ENCODE data around the gene KRTAP10-9.

The KRTAP10-9 gene

DNA sequence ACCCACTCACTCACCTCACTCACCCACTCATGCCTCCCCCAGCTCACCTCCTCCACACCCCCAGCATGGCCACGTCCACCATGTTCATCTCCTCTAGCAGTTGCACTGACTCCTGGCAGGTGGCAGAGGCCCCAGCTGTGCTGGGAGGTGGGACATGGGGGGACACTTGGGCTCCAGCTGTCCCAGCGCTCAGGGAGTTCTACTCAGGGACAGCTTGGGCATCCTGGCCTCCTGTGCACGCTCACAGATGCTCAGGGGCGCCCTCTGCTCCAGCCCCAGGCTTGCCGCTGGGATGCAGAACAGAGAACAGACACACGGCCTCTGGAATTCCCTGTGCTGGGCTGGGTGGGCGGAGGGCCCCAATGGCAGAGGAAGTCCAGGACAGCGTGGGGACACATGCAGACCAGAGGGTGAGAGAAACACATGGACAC, 9.8 kb upstream of the KRTAP10-9 start:
- TF ChIP-seq CREB1 (IDR thresholded peaks at IDR 0.05; ENCODE audit: low read depth) (no peak), TCF12 (IDR thresholded peaks at IDR 0.05; ENCODE audit: low read depth) (no peak), RAD21 (IDR thresholded peaks at IDR 0.05; ENCODE audit: low read depth) (no peak), TEAD4 (IDR thresholded peaks at IDR 0.05) (no peak), NFIC (IDR thresholded peaks at IDR 0.05) (no peak), FOXM1 (IDR thresholded peaks at IDR 0.05; ENCODE audit: borderline replicate concordance, low read depth) (no peak), CEBPB (IDR thresholded peaks at IDR 0.05) (no peak), TAF1 (IDR thresholded peaks at IDR 0.05; ENCODE audit: low read depth) (no peak), EP300 (IDR thresholded peaks at IDR 0.05; ENCODE audit: borderline replicate concordance) (no peak), ZBTB7A (IDR thresholded peaks at IDR 0.05; ENCODE audit: low read depth) (no peak), REST (IDR thresholded peaks at IDR 0.05; ENCODE audit: low read depth) (no peak), EGR1 (IDR thresholded peaks at IDR 0.05) (no peak), YY1 (IDR thresholded peaks at IDR 0.05; ENCODE audit: low read depth) (no peak)
- TF ChIP-seq, protein P1, sequence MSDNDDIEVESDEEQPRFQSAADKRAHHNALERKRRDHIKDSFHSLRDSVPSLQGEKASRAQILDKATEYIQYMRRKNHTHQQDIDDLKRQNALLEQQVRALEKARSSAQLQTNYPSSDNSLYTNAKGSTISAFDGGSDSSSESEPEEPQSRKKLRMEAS (IDR thresholded peaks at IDR 0.05), result no peak
- TF ChIP-seq, protein P2, sequence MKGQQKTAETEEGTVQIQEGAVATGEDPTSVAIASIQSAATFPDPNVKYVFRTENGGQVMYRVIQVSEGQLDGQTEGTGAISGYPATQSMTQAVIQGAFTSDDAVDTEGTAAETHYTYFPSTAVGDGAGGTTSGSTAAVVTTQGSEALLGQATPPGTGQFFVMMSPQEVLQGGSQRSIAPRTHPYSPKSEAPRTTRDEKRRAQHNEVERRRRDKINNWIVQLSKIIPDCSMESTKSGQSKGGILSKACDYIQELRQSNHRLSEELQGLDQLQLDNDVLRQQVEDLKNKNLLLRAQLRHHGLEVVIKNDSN (IDR thresholded peaks at IDR 0.05), result no peak

DNA sequence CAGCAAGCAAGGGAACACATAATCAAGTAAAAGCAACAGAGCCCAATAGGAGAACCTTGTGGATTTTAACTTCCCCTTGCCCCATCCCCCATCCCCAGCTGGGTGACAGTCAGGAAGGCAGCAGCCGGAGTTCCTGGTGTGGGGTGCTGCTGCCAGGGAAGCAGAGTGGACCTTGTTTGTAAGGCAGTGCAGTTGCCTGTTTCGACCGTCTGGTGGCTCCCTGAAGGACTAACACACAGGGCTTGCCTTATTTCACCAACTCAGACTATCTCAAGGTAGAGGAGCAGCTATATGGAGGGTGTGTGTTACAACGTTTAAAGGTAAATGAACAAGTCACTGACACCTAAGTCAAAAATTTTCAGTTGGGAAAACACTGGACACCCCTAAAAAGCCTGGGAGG, 8.4 kb upstream of the KRTAP10-9 start:
- TF ChIP-seq TEAD4 (IDR thresholded peaks at IDR 0.05) (no peak), YY1 (IDR thresholded peaks at IDR 0.05; ENCODE audit: low read depth) (no peak), ZBTB7A (IDR thresholded peaks at IDR 0.05; ENCODE audit: low read depth) (no peak), NFIC (IDR thresholded peaks at IDR 0.05) (no peak), EGR1 (IDR thresholded peaks at IDR 0.05) (no peak), TAF1 (IDR thresholded peaks at IDR 0.05; ENCODE audit: low read depth) (no peak), EP300 (IDR thresholded peaks at IDR 0.05; ENCODE audit: borderline replicate concordance) (no peak), FOXM1 (IDR thresholded peaks at IDR 0.05; ENCODE audit: borderline replicate concordance, low read depth) (no peak), TCF12 (IDR thresholded peaks at IDR 0.05; ENCODE audit: low read depth) (no peak), REST (IDR thresholded peaks at IDR 0.05; ENCODE audit: low read depth) (no peak), CREB1 (IDR thresholded peaks at IDR 0.05; ENCODE audit: low read depth) (no peak), CEBPB (IDR thresholded peaks at IDR 0.05) (no peak), RAD21 (IDR thresholded peaks at IDR 0.05; ENCODE audit: low read depth) (no peak)
- TF ChIP-seq, protein P2 (IDR thresholded peaks at IDR 0.05), result no peak
- TF ChIP-seq, protein P1 (IDR thresholded peaks at IDR 0.05), result no peak

- TF ChIP-seq EGR1 (IDR thresholded peaks at IDR 0.05) (no peak), CREB1 (IDR thresholded peaks at IDR 0.05; ENCODE audit: low read depth) (no peak), TCF12 (IDR thresholded peaks at IDR 0.05; ENCODE audit: low read depth) (no peak), TAF1 (IDR thresholded peaks at IDR 0.05; ENCODE audit: low read depth) (no peak), CEBPB (IDR thresholded peaks at IDR 0.05) (no peak), RAD21 (IDR thresholded peaks at IDR 0.05; ENCODE audit: low read depth) (no peak), NFIC (IDR thresholded peaks at IDR 0.05) (no peak), EP300 (IDR thresholded peaks at IDR 0.05; ENCODE audit: borderline replicate concordance) (no peak), ZBTB7A (IDR thresholded peaks at IDR 0.05; ENCODE audit: low read depth) (no peak), YY1 (IDR thresholded peaks at IDR 0.05; ENCODE audit: low read depth) (no peak)
- TF ChIP-seq, protein P2 (IDR thresholded peaks at IDR 0.05), result no peak
- TF ChIP-seq, protein P1 (IDR thresholded peaks at IDR 0.05), result no peak
Measured at GRCh38 chr21:44618909-44619308, 8.0 kb upstream of the KRTAP10-9 start.

DNA sequence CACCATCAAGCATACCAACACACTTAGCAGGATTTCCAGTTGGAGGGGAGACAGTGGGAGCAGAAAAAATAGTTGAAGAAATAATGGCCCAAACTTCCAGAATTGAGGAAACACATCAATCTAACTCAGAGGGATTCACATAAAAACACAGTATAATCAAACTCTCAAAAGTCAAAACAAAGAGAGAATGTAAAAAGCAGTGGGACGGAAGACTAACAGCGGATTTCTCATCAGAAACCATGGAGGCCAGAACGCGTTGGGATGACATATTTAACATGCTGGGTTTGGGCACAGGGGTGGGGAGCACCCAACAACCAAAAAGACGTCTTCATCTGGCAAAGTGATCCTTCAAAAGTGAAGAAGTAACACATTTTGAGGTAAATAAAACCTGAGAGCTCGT, 7.0 kb upstream of the KRTAP10-9 start:
- TF ChIP-seq TCF12 (IDR thresholded peaks at IDR 0.05; ENCODE audit: low read depth), result no peak
- no peak for TF ChIP-seq TAF1 (IDR thresholded peaks at IDR 0.05; ENCODE audit: low read depth)
- TF ChIP-seq REST (IDR thresholded peaks at IDR 0.05; ENCODE audit: low read depth), result no peak
- TF ChIP-seq CEBPB (IDR thresholded peaks at IDR 0.05), result no peak
- TF ChIP-seq YY1 (IDR thresholded peaks at IDR 0.05; ENCODE audit: low read depth), result no peak
- no peak for TF ChIP-seq EGR1 (IDR thresholded peaks at IDR 0.05)
- TF ChIP-seq, protein P2 (IDR thresholded peaks at IDR 0.05), result no peak
- no peak for TF ChIP-seq CREB1 (IDR thresholded peaks at IDR 0.05; ENCODE audit: low read depth)
- TF ChIP-seq NFIC (IDR thresholded peaks at IDR 0.05), result no peak
- TF ChIP-seq TEAD4 (IDR thresholded peaks at IDR 0.05), result no peak
- TF ChIP-seq RAD21 (IDR thresholded peaks at IDR 0.05; ENCODE audit: low read depth), result no peak
- TF ChIP-seq, protein P1 (IDR thresholded peaks at IDR 0.05), result no peak
- no peak for TF ChIP-seq EP300 (IDR thresholded peaks at IDR 0.05; ENCODE audit: borderline replicate concordance)
- TF ChIP-seq FOXM1 (IDR thresholded peaks at IDR 0.05; ENCODE audit: borderline replicate concordance, low read depth), result no peak
- no peak for TF ChIP-seq ZBTB7A (IDR thresholded peaks at IDR 0.05; ENCODE audit: low read depth)
